ENCODE measurements around the gene MAEA. TPM values are rescaled to one million over a fixed set of nuclear protein-coding genes. Genes with fewer than 3 reads are reported as not detected.

MAEA gene
- total RNA-seq, 1 donor from 2014 or later: 63.2 TPM

GRCh38 chr4:1299301-1299860, 9.7 kb downstream of the MAEA start:
- Histone ChIP-seq H3K36me3 (peaks cover 36% of the 10 kb centered on the region), H3K4me1 (peaks cover 3% of the 10 kb centered on the region), H3K27me3 (no peaks in the 10 kb centered on the region), H3K4me3 (no peak overlapping the region), H3K9me3 (no peaks in the 10 kb centered on the region), H3K27ac (no peak overlapping the region)
- ATAC-seq (no peak), DNase-seq (peak; percentile 34)
- intact Hi-C loops (cut with DNase I): no loop called here
- TF ChIP-seq, protein P1, sequence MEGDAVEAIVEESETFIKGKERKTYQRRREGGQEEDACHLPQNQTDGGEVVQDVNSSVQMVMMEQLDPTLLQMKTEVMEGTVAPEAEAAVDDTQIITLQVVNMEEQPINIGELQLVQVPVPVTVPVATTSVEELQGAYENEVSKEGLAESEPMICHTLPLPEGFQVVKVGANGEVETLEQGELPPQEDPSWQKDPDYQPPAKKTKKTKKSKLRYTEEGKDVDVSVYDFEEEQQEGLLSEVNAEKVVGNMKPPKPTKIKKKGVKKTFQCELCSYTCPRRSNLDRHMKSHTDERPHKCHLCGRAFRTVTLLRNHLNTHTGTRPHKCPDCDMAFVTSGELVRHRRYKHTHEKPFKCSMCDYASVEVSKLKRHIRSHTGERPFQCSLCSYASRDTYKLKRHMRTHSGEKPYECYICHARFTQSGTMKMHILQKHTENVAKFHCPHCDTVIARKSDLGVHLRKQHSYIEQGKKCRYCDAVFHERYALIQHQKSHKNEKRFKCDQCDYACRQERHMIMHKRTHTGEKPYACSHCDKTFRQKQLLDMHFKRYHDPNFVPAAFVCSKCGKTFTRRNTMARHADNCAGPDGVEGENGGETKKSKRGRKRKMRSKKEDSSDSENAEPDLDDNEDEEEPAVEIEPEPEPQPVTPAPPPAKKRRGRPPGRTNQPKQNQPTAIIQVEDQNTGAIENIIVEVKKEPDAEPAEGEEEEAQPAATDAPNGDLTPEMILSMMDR (IDR thresholded peaks at IDR 0.05): no peak

GRCh38 chr4:1300466-1301455, 11.1 kb downstream of the MAEA start:
- H3K36me3 ChIP-seq: peaks cover 36% of the 10 kb centered on the region
- H3K4me1 ChIP-seq: no peaks in the 10 kb centered on the region
- no peaks in the 10 kb centered on the region for H3K9me3 ChIP-seq
- TF ChIP-seq, protein P1 (IDR thresholded peaks at IDR 0.05): no peak
- DNase-seq (peak; percentile 85), ATAC-seq (peak; percentile 91)
- H3K4me3 ChIP-seq: no peak overlapping the region
- intact Hi-C loops (cut with DNase I): no loop called here
- no peaks in the 10 kb centered on the region for H3K27me3 ChIP-seq
- no peak overlapping the region for H3K27ac ChIP-seq

- TF ChIP-seq, protein P1 (IDR thresholded peaks at IDR 0.05): no peak
- H3K36me3 ChIP-seq: peaks cover 30% of the 10 kb centered on the region
- H3K4me3 ChIP-seq: no peak overlapping the region
- no peak overlapping the region for H3K27ac ChIP-seq
- ATAC-seq: no peak
- intact Hi-C loops (cut with DNase I): no loop called here
- no peaks in the 10 kb centered on the region for H3K4me1 ChIP-seq
- no peaks in the 10 kb centered on the region for H3K9me3 ChIP-seq
- H3K27me3 ChIP-seq: no peaks in the 10 kb centered on the region
- DNase-seq: no peak
These were observed 12.5 kb downstream of the MAEA start for GRCh38 chr4:1302159-1302558.

DNA sequence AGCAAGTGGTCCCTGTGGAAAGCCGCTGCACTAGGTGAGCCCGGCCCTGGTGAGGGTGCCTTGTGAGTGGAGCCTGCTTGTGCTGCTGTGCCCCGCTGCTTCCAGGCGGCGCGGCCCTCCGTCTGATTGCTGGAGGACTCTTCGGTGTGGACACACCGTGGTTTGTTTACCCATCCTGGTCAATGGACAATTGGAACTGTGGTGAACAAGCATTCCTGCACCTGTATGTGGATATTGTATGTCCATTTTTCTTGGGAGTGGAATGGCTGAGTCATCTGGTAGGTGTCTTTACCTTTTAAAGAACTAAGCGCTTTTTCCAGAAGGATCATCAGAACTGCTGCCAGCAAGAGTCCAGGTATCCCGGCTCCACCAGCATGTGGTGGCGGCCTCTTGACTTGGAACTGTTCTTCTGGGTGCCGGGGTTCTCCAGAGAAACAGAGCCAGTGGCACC, 15.6 kb downstream of the MAEA start:
- H3K36me3 ChIP-seq: peaks cover 1% of the 10 kb centered on the region
- no peaks in the 10 kb centered on the region for H3K9me3 ChIP-seq
- H3K27ac ChIP-seq: no peak overlapping the region
- intact Hi-C loops (cut with DNase I): no loop called here
- no peak overlapping the region for H3K4me3 ChIP-seq
- H3K27me3 ChIP-seq: no peaks in the 10 kb centered on the region
- TF ChIP-seq, protein P1 (IDR thresholded peaks at IDR 0.05): no peak
- peaks cover 22% of the 10 kb centered on the region for H3K4me1 ChIP-seq
- no peak for DNase-seq
- no peak for ATAC-seq

GRCh38 chr4:1305781-1306455, 16.2 kb downstream of the MAEA start:
- peaks cover 28% of the 10 kb centered on the region for H3K4me1 ChIP-seq
- H3K9me3 ChIP-seq: no peaks in the 10 kb centered on the region
- no peaks in the 10 kb centered on the region for H3K27me3 ChIP-seq
- no peak overlapping the region for H3K4me3 ChIP-seq
- H3K27ac ChIP-seq: no peak overlapping the region
- ATAC-seq (no peak), DNase-seq (no peak)
- TF ChIP-seq, protein P1 (IDR thresholded peaks at IDR 0.05): no peak
- intact Hi-C loops (cut with DNase I): no loop called here
- no peaks in the 10 kb centered on the region for H3K36me3 ChIP-seq

All from upper lobe of right lung (tissue), 1 donor.